AG08395 (cell line): Measurements from ENCODE around the gene S100A6.
"Not testable (repeated sequence)": the region's sequence is repeated elsewhere in the genome, so short reads cannot be mapped to it uniquely, and the experiment has no call there.

Experiments used
- DNase-seq: peaks from one replicate; pipeline ENCODE4 v3.0.0; 2012; ENCODE audit warnings: mixed read lengths, low spot score

The S100A6 gene

GRCh38 chr1:153563991-153564390 lies 28.2 kb upstream of the S100A6 start:
- no peak for DNase-seq

GRCh38 chr1:153563483-153563901 lies 27.7 kb upstream of the S100A6 start:
- no peak for DNase-seq

GRCh38 chr1:153562021-153562420 lies 26.2 kb upstream of the S100A6 start:
- not testable (repeated sequence) for DNase-seq

- no peak for DNase-seq
Measured at GRCh38 chr1:153561466-153561985, 25.7 kb upstream of the S100A6 start.

GRCh38 chr1:153560771-153561465 lies 25.1 kb upstream of the S100A6 start:
- DNase-seq = no peak

- DNase-seq = no peak
Measured at GRCh38 chr1:153560241-153560640, 24.4 kb upstream of the S100A6 start.

- no peak for DNase-seq
Measured at GRCh38 chr1:153557877-153558276, 22.1 kb upstream of the S100A6 start.

- no peak for DNase-seq
Measured at GRCh38 chr1:153556348-153556747, 20.6 kb upstream of the S100A6 start.

- DNase-seq = peak; percentile 47
Measured at GRCh38 chr1:153553830-153554541, 18.2 kb upstream of the S100A6 start.

GRCh38 chr1:153553096-153553495 lies 17.3 kb upstream of the S100A6 start:
- DNase-seq = no peak

- DNase-seq = no peak
Measured at GRCh38 chr1:153552335-153552734, 16.5 kb upstream of the S100A6 start.

- no peak for DNase-seq
Measured at GRCh38 chr1:153550827-153551500, 15.2 kb upstream of the S100A6 start.

- DNase-seq = no peak
Measured at GRCh38 chr1:153550398-153550758, 14.6 kb upstream of the S100A6 start.

GRCh38 chr1:153549741-153550397 lies 14.1 kb upstream of the S100A6 start:
- DNase-seq = no peak

GRCh38 chr1:153548722-153549688 lies 13.2 kb upstream of the S100A6 start, which contains the start of gene S100A3:
Gene S100A3 (minus strand): TSS chr1:153549258. CDS start chr1:153548485, 773 bp downstream.
- peak; percentile 91 for DNase-seq

- no peak for DNase-seq
Measured at GRCh38 chr1:153547560-153548551, 12.1 kb upstream of the S100A6 start.

- peak; percentile 52 for DNase-seq
Measured at GRCh38 chr1:153546796-153547559, 11.2 kb upstream of the S100A6 start.

- DNase-seq = no peak
Measured at GRCh38 chr1:153546371-153546770, 10.6 kb upstream of the S100A6 start.
